Cardiac muscle cell (in vitro differentiated cells and primary cell): ENCODE data around the gene KRTAP5-11. TPM values are rescaled to one million over a fixed set of nuclear protein-coding genes. Genes with fewer than 3 reads are reported as not detected.
A peak's percentile ranks its signal among the peaks of the same experiment; 100 is the strongest.
"Not testable (repeated sequence)": the region's sequence is repeated elsewhere in the genome, so short reads cannot be mapped to it uniquely, and the experiment has no call there.

Experiments used
- DNase-seq, 2 donors: peaks; one replicate each; pipeline versions ENCODE4 v3.0.0 to v3.0.0-alpha.2; 2010 to 2017; ENCODE audit warnings: low read depth in 1 of 2, low spot score in 1 of 2
- H3K27ac ChIP-seq: fragments of 200-600 bp; sonication (generic); 2 replicates; pipeline ENCODE4 v1.5.1; 2016
- H3K27me3 ChIP-seq: fragments of 200-600 bp; sonication (generic); 2 replicates; pipeline ENCODE4 v1.6.0; 2016; ENCODE audit warnings: control low read depth
- H3K36me3 ChIP-seq: fragments of 200-600 bp; sonication (generic); 2 replicates; pipeline ENCODE4 v1.5.1; 2016; ENCODE audit warnings: control low read depth
- H3K4me1 ChIP-seq: fragments of 200-600 bp; sonication (generic); 2 replicates; pipeline ENCODE4 v1.8.1; 2017; ENCODE audit warnings: low read depth, mild to moderate bottlenecking, mixed run types
- H3K4me3 ChIP-seq: fragments of 200-600 bp; sonication (generic); 2 replicates; pipeline ENCODE4 v1.5.1; 2016; ENCODE audit warnings: mild to moderate bottlenecking
- H3K9me3 ChIP-seq: fragments of 200-600 bp; sonication (generic); 2 replicates; pipeline ENCODE4 v1.5.1; 2017; ENCODE audit warnings: low read depth, mild to moderate bottlenecking, control low read depth
- polyA plus RNA-seq: library from polyadenylated mRNA; unstranded; fragments of >200 nt; fragmentation: Nextera tagmentation; extraction: Ambion mirVana; gene quantifications from 2 replicates; pipeline ENCODE4 v1.2.1, GENCODE V29; 2016
- total RNA-seq: library from RNA; depleted of rRNA; stranded (reverse); fragments of >200 nt; gene quantifications from 2 replicates; pipeline ENCODE4 v1.2.3, GENCODE V29; 2016
- TF ChIP-seq, protein P1 (sequence below): IDR thresholded peaks from 2 replicates; pipeline ENCODE4 v1.5.1; 2012; ENCODE audit warnings: low read depth, mild to moderate bottlenecking, low read length

Gene KRTAP5-11
- total RNA-seq: not detected in 2 replicates
- polyA plus RNA-seq: not detected in 2 replicates

- H3K27ac ChIP-seq: no peak within 1 kb of the TSS
- no peaks in the 10 kb centered on the region for H3K9me3 ChIP-seq
- H3K4me3 ChIP-seq: no peak within 1 kb of the TSS
- H3K27me3 ChIP-seq: no peaks in the 10 kb centered on the region
- no peaks in the 10 kb centered on the region for H3K36me3 ChIP-seq
- peaks cover 6% of the 10 kb centered on the region for H3K4me1 ChIP-seq
- TF ChIP-seq, protein P1, sequence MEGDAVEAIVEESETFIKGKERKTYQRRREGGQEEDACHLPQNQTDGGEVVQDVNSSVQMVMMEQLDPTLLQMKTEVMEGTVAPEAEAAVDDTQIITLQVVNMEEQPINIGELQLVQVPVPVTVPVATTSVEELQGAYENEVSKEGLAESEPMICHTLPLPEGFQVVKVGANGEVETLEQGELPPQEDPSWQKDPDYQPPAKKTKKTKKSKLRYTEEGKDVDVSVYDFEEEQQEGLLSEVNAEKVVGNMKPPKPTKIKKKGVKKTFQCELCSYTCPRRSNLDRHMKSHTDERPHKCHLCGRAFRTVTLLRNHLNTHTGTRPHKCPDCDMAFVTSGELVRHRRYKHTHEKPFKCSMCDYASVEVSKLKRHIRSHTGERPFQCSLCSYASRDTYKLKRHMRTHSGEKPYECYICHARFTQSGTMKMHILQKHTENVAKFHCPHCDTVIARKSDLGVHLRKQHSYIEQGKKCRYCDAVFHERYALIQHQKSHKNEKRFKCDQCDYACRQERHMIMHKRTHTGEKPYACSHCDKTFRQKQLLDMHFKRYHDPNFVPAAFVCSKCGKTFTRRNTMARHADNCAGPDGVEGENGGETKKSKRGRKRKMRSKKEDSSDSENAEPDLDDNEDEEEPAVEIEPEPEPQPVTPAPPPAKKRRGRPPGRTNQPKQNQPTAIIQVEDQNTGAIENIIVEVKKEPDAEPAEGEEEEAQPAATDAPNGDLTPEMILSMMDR: no peak
- no peak for DNase-seq
These were observed at the start of gene KRTAP5-11 for GRCh38 chr11:71582309-71582895. KRTAP5-11 (minus strand) TSS chr11:71582875; CDS start chr11:71582837, 38 bp downstream.

- not testable (repeated sequence) for DNase-seq, H3K4me3 ChIP-seq, H3K36me3 ChIP-seq, H3K27ac ChIP-seq, H3K9me3 ChIP-seq, H3K4me1 ChIP-seq, H3K27me3 ChIP-seq
These were observed 48.9 kb upstream of the KRTAP5-11 start for GRCh38 chr11:71631551-71631950.

DNA sequence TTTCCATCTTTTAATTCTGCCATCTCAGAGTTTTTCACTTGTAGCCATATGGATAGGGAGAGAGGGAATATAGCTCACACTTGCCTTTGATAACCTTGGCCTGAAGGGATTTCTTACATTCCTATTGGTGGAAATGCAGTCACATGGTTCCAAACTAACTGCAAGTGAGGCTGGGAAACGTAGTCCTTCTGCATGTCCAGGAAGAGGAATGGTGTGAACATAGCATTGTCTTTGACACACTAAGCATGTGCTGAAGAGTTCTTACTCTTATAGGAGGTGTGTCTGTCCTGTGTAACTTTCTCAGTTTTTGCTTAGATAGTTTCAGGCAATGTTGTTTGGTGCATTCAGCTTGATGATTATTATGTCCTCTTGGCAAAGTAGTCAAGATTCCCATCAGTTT is 47.4 kb upstream of the KRTAP5-11 start:
- not testable (repeated sequence) for H3K4me1 ChIP-seq, H3K27me3 ChIP-seq, H3K4me3 ChIP-seq, H3K27ac ChIP-seq, H3K36me3 ChIP-seq, H3K9me3 ChIP-seq
- peak in 1 of 2 donors; percentile 8 for DNase-seq

DNA sequence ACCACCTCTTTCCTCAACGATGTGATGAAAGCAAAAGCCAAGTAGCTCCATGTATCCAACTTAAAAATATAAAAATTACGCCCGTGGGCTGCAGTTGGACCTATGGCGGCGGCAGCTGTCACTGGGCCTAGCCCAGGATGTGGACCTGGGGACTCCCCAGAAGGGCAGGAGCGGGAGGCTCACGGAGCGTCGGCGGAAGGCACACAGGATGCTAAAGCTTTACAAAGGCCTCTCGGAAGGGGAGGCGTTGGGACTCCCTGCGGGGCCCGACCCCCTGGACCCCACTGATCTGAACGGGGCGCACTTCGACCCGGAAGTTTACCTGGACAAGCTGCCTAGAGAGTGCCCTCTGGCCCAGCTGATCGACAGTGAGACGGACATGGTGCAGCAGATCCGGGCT is 46.3 kb upstream of the KRTAP5-11 start:
- H3K9me3 ChIP-seq, H3K4me1 ChIP-seq, H3K4me3 ChIP-seq, H3K36me3 ChIP-seq, DNase-seq, H3K27me3 ChIP-seq, H3K27ac ChIP-seq: not testable (repeated sequence)

- H3K4me1 ChIP-seq, H3K27me3 ChIP-seq, H3K9me3 ChIP-seq, H3K27ac ChIP-seq, DNase-seq, H3K4me3 ChIP-seq, H3K36me3 ChIP-seq: not testable (repeated sequence)
These were observed 40.6 kb upstream of the KRTAP5-11 start for GRCh38 chr11:71623226-71623625.

DNA sequence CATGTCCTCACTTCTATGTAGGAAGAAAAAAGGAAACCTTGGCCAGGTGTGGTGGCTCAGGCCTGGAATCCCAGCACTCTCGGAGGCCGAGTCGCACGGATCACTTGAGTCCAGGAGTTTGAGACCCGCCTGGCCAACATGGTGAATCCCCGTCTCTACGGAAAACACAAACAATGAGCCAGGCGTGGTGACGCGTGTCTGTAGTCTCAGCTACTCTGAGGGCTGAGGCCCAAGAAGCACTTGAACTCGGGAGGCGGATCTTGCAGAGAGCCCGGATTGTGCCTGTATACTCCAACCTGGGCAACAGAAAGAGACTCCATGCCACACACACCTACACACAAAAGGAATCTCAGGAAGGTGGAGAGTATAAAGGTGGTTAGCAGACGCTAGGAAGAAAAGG is 39.9 kb upstream of the KRTAP5-11 start:
- H3K36me3 ChIP-seq, H3K27me3 ChIP-seq, H3K4me1 ChIP-seq, H3K27ac ChIP-seq, H3K4me3 ChIP-seq, H3K9me3 ChIP-seq, DNase-seq: not testable (repeated sequence)

- DNase-seq, H3K27ac ChIP-seq, H3K27me3 ChIP-seq: not testable (repeated sequence)
These were observed 32.3 kb upstream of the KRTAP5-11 start for GRCh38 chr11:71615003-71615402.

GRCh38 chr11:71614366-71614917 is 31.8 kb upstream of the KRTAP5-11 start:
- not testable (repeated sequence) for H3K36me3 ChIP-seq, H3K9me3 ChIP-seq, H3K4me1 ChIP-seq, H3K27ac ChIP-seq, H3K27me3 ChIP-seq, DNase-seq, H3K4me3 ChIP-seq

More at GRCh38 chr11:71615003-71615402, 32.3 kb upstream of the KRTAP5-11 start:
- not testable (repeated sequence) for H3K4me1 ChIP-seq, H3K9me3 ChIP-seq, H3K36me3 ChIP-seq, H3K4me3 ChIP-seq

DNA sequence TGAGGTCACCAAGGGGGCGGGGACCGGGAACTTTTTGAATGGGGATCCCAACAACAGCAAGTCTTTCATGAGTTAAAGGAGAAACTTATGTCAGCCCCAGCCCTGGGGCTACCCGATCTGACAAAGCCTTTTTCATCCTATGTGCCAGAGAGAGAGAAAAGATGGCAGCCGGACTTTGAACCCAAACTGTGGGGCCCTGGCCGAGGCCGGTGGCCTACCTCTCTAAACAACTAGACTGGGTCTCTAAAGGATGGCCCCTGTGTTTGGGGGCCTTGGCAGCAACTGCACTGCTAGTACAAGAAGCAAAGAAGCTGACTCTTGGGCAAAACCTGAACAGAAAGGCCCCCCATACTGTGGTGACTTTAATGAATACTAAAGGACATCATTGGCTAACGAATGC is 31.3 kb upstream of the KRTAP5-11 start:
- not testable (repeated sequence) for H3K9me3 ChIP-seq, H3K36me3 ChIP-seq, H3K27ac ChIP-seq, DNase-seq, H3K4me1 ChIP-seq, H3K4me3 ChIP-seq
- peaks cover 12% of the 10 kb centered on the region for H3K27me3 ChIP-seq

DNA sequence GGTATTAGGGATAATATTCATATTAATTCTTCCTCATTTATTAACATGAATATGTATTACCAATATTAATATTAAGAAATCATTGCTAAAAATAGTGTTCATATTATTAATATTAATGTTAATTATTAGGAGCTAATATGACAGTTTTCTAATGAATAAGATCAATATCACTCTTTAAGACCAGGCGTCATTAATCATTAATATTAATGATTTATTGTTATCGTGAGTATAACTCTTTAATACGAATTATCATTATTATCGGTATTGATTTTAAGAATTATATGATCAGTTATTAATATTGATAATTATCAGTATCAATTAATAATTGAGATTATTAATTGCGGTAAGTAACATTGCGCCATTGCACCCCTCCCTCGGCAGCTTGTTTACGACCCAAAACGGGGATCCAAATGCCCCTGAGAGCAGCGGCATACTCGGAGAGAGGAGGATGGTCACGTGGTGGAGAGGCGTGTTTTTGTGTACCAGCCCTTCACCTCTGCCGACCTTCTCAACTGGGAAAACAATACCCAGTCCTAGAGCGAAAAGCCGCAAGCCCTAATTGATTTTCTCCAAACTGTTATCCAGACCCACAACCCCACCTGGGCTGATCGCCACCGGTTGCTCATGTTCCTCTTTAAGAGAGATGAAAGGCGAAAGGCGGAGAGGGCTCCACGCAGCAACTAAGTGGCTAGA is 28.7 kb upstream of the KRTAP5-11 start:
- H3K27ac ChIP-seq, H3K4me3 ChIP-seq, H3K9me3 ChIP-seq, H3K4me1 ChIP-seq, H3K36me3 ChIP-seq, DNase-seq: not testable (repeated sequence)
- H3K27me3 ChIP-seq: peaks cover 33% of the 10 kb centered on the region

DNA sequence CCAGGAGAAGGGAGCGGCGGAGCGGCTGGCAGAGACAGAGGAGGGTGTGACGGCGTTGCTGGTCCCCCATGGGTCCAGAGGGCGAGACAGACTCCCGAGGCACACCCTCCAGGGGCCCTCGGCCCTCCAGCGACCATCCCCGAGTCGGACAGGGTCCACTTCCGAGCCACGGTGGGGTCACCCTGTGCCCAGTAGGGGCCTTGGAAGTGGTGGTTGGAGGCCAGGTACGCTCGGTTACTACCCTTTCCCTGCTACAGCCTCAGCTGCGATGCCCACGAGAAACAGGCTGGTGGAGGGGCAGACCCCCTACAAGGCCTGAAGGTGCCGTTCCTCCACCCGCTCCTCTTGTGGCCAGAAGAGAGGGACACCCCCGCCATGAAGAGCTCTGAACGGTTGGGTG is 25.6 kb upstream of the KRTAP5-11 start:
- peaks cover 42% of the 10 kb centered on the region for H3K27me3 ChIP-seq
- not testable (repeated sequence) for H3K27ac ChIP-seq, H3K4me1 ChIP-seq, H3K4me3 ChIP-seq, DNase-seq, H3K9me3 ChIP-seq, H3K36me3 ChIP-seq

DNA sequence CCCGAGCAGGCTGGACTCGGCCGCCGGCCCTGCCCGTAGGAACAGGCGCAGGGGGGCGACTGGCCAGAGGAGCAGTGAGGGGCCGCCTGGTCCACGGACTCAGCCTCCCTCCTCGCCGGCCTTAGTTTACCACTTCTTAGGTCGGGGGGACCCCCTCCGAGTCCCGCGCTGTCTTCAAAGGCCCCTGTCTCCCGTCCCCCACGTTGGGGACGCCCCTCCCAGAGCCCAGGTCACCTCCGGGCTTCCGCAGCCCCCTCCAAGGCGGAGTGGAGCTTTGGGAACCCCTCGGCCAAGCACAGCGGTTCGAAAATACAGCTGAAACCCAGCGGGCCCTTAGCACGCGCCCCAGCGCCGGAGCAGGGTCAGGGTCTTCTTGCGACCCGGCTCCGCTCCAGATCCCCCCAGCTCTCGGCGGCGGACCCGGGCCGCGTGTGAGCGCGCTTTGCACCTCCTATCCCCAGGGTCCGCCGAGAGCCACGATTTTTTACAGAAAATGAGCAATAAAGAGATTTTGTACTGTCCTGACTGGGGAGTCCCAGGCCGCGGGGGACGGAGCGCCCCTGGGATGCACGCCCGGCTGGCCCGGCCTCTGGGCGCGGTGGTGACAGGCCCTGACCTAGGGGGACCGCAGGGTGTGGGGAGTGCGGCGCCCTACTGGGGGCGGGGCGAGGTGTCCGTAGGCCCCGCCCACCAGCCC is 25.0 kb upstream of the KRTAP5-11 start:
- Histone ChIP-seq H3K27me3 (peaks cover 42% of the 10 kb centered on the region), H3K4me3 (peak overlapping the region; percentile 9)

More for the DNA sequence above, 25.0 kb upstream of the KRTAP5-11 start:
- not testable (repeated sequence) for H3K4me1 ChIP-seq, DNase-seq, H3K9me3 ChIP-seq, H3K36me3 ChIP-seq, H3K27ac ChIP-seq
